Smooth muscle cell (in vitro differentiated cells): Measurements from ENCODE around the gene CBX3. TPM values are rescaled to one million over a fixed set of nuclear protein-coding genes. Genes with fewer than 3 reads are reported as not detected.

Experiments used
- DNase-seq: peaks from one replicate; lab custom pipeline; 2025; ENCODE audit not compliant: unreplicated experiment; lab: John Stamatoyannopoulos, UW
- H2AFZ ChIP-seq: fragments of 200-600 bp; sonication (generic); 2 replicates; pipeline ENCODE4 v1.6.0; 2016; ENCODE audit warnings: antibody characterized with exemption, low read depth, mild to moderate bottlenecking
- H3F3A ChIP-seq: fragments of 200-600 bp; sonication (generic); 2 replicates; pipeline ENCODE4 v1.6.0; 2017; ENCODE audit warnings: antibody characterized with exemption, low read depth
- H3K27ac ChIP-seq: fragments of 200-600 bp; sonication (generic); 2 replicates; pipeline ENCODE4 v1.5.1; 2016; ENCODE audit warnings: low read depth, mild to moderate bottlenecking
- H3K27me3 ChIP-seq: fragments of 200-600 bp; sonication (generic); 2 replicates; pipeline ENCODE4 v1.6.1; 2016; ENCODE audit warnings: low read depth, mild to moderate bottlenecking
- H3K36me3 ChIP-seq: fragments of 200-600 bp; sonication (generic); 2 replicates; pipeline ENCODE4 v1.5.1; 2016; ENCODE audit warnings: low read depth
- H3K4me1 ChIP-seq: fragments of 200-600 bp; sonication (generic); 2 replicates; pipeline ENCODE4 v1.5.1; 2016; ENCODE audit warnings: low read depth
- H3K4me2 ChIP-seq: fragments of 200-600 bp; sonication (generic); 2 replicates; pipeline ENCODE4 v1.6.0; 2016; ENCODE audit warnings: mild to moderate bottlenecking
- H3K4me3 ChIP-seq: fragments of 200-600 bp; sonication (generic); 2 replicates; pipeline ENCODE4 v1.5.1; 2016; ENCODE audit warnings: mild to moderate bottlenecking
- H3K79me2 ChIP-seq: fragments of 200-600 bp; sonication (generic); 2 replicates; pipeline ENCODE4 v1.6.0; 2016; ENCODE audit warnings: low read depth, mild to moderate bottlenecking
- H3K9ac ChIP-seq: fragments of 200-600 bp; sonication (generic); 2 replicates; pipeline ENCODE4 v1.6.0; 2016; ENCODE audit warnings: low read depth
- H3K9me3 ChIP-seq: fragments of 200-600 bp; sonication (generic); replicated peaks from 2 replicates; pipeline ENCODE4 v1.5.1; 2016; ENCODE audit warnings: low read depth
- H4K20me1 ChIP-seq: fragments of 200-600 bp; sonication (generic); 2 replicates; pipeline ENCODE4 v1.6.0; 2016; ENCODE audit warnings: low read depth
- CTCF ChIP-seq: fragments of 200-600 bp; sonication (generic); IDR thresholded peaks from 2 replicates; pipeline ENCODE4 v1.5.1; 2017; ENCODE audit warnings: borderline replicate concordance, mild to moderate bottlenecking, antibody characterized with exemption; ENCODE audit not compliant: insufficient read depth, poor library complexity, severe bottlenecking
- WGBS: methylation state at CpG from one replicate; pipeline ENCODE4 v1.1.7; 2016; ENCODE audit warnings: low lambda C conversion rate; 5-methylcytosine and 5-hydroxymethylcytosine counted together
- polyA plus RNA-seq: library from polyadenylated mRNA; unstranded; fragments of >200 nt; fragmentation: Nextera tagmentation; extraction: Ambion mirVana; gene quantifications from 2 replicates; pipeline ENCODE4 v1.2.1, GENCODE V29; 2016
- total RNA-seq: library from RNA; depleted of rRNA; stranded (reverse); fragments of >200 nt; gene quantifications from 2 replicates; pipeline ENCODE4 v1.2.3, GENCODE V29; 2014

The CBX3 gene
- total and polyA plus RNA-seq, 2 experiments from 2014 or later: 119 to 156 TPM

GRCh38 chr7:26179422-26179821, 22.1 kb upstream of the CBX3 start:
- H3K79me2 ChIP-seq: no peaks in the 10 kb centered on the region
- no peaks in the 10 kb centered on the region for H3K9me3 ChIP-seq

GRCh38 chr7:26179826-26180497, 21.6 kb upstream of the CBX3 start:
- no peak for DNase-seq
- H3K9me3 ChIP-seq: no peaks in the 10 kb centered on the region
- no peaks in the 10 kb centered on the region for H3K36me3 ChIP-seq
- H3K4me1 ChIP-seq: no peaks in the 10 kb centered on the region
- no peak overlapping the region for H3K4me3 ChIP-seq
- no peaks in the 10 kb centered on the region for H3K27me3 ChIP-seq
- H2AFZ ChIP-seq: no peak overlapping the region
- no peak overlapping the region for H3K9ac ChIP-seq
- H3K4me2 ChIP-seq: no peak overlapping the region
- peaks cover 45% of the 10 kb centered on the region for H3F3A ChIP-seq
- H3K27ac ChIP-seq: no peak overlapping the region
- TF ChIP-seq CTCF: no peak
- no peaks in the 10 kb centered on the region for H3K79me2 ChIP-seq
- peaks cover 27% of the 10 kb centered on the region for H4K20me1 ChIP-seq
- 82% methylated on average over 8 of the region's 8 CpGs for WGBS

More at GRCh38 chr7:26179422-26179821, 22.1 kb upstream of the CBX3 start:
- H3K4me3 ChIP-seq: no peak overlapping the region
- TF ChIP-seq CTCF: no peak
- H3K36me3 ChIP-seq: no peaks in the 10 kb centered on the region
- no peak overlapping the region for H3K27ac ChIP-seq
- peaks cover 22% of the 10 kb centered on the region for H4K20me1 ChIP-seq
- DNase-seq: no peak
- WGBS: 88% methylated on average over 5 of the region's 5 CpGs
- no peaks in the 10 kb centered on the region for H3K4me1 ChIP-seq
- H3K9ac ChIP-seq: no peak overlapping the region
- H3F3A ChIP-seq: peaks cover 39% of the 10 kb centered on the region
- H3K27me3 ChIP-seq: no peaks in the 10 kb centered on the region
- no peak overlapping the region for H2AFZ ChIP-seq
- no peak overlapping the region for H3K4me2 ChIP-seq

- WGBS: 76% methylated on average over 5 of the region's 5 CpGs
Measured at GRCh38 chr7:26180792-26181198, 20.8 kb upstream of the CBX3 start.

More at GRCh38 chr7:26180792-26181198, 20.8 kb upstream of the CBX3 start:
- Histone ChIP-seq H2AFZ (no peak overlapping the region), H3K4me3 (no peak overlapping the region), H3K27me3 (no peaks in the 10 kb centered on the region), H3K27ac (no peak overlapping the region), H3F3A (peaks cover 49% of the 10 kb centered on the region), H3K9ac (no peak overlapping the region), H3K9me3 (no peaks in the 10 kb centered on the region), H3K79me2 (no peaks in the 10 kb centered on the region), H3K36me3 (no peaks in the 10 kb centered on the region), H3K4me1 (no peaks in the 10 kb centered on the region), H4K20me1 (peaks cover 36% of the 10 kb centered on the region), H3K4me2 (no peak overlapping the region)
- no peak for DNase-seq
- no peak for TF ChIP-seq CTCF
